Measurements from ENCODE around the gene SP110.

- TF ChIP-seq CTCF (IDR thresholded peaks at IDR 0.05; ENCODE audit: low read depth, low read length), result no peak
- no peak for TF ChIP-seq POLR2A (IDR thresholded peaks at IDR 0.05; ENCODE audit: extremely low read depth, insufficient read length)
- no peak for TF ChIP-seq MAX (IDR thresholded peaks at IDR 0.05; ENCODE audit: low read depth, low read length)
These were observed 41.0 kb downstream of the SP110 start for GRCh38 chr2:230178546-230179485.
